GM12878 (cell line): Measurements from ENCODE around the gene CAPN9. TPM values are rescaled to one million over a fixed set of nuclear protein-coding genes. Genes with fewer than 3 reads are reported as not detected.

Experiments used
- ATAC-seq: fragments of 200-7000 bp; cut with Tn5 transposase; 3 replicates; pipeline ENCODE4 v1.9.1; 2020; ENCODE audit warnings: mild to moderate bottlenecking, moderate library complexity
- BruUV-seq: library from RNA; stranded (reverse); fragments of 400-500 nt; replicated peaks from 2 replicates; lab custom pipeline; 2021; lab: Mats Ljungman, UMichigan
- CTCF ChIA-PET: fragments of 300-600 bp; sonication (Branson Sonifier 250); formaldehyde crosslinking; extraction: SDS; loops from one replicate; lab custom pipeline; 2021; ENCODE audit warnings: inconsistent platforms; lab: Yijun Ruan, JAX
- POLR2A ChIA-PET: fragments of 350-600 bp; formaldehyde crosslinking; extraction: SDS; loops from one replicate; lab custom pipeline; 2021; ENCODE audit warnings: inconsistent platforms; lab: Charles Lee
- RAD21 ChIA-PET: fragments of 300-600 bp; sonication (Branson Sonifier 250); formaldehyde crosslinking; loops from one replicate; lab custom pipeline; 2023; ENCODE audit warnings: antibody characterized with exemption; ENCODE audit not compliant: unreplicated experiment; lab: Charles Lee
- SMC1A ChIA-PET: fragments of 300-600 bp; sonication (Branson Sonifier 250); formaldehyde crosslinking; loops from one replicate; lab custom pipeline; 2023; ENCODE audit not compliant: unreplicated experiment, uncharacterized antibody; lab: Charles Lee
- DNase-seq: peaks from one replicate; pipeline ENCODE4 v3.0.0-alpha.2; 2011; ENCODE audit warnings: low read depth, low spot score
- FAIRE-seq: peaks from 3 replicates; lab custom pipeline; 2011; peaks lifted over from hg19 to GRCh38; lab: Jason Lieb, UNC
- H2AFZ ChIP-seq: 2 replicates; pipeline ENCODE4 v1.6.0; 2011; ENCODE audit warnings: low read depth, low read length, control low read depth; ENCODE audit not compliant: control insufficient read depth
- H3K27ac ChIP-seq: 2 replicates; pipeline ENCODE4 v1.5.1; 2011; ENCODE audit warnings: control low read depth; ENCODE audit not compliant: control insufficient read depth, insufficient read depth
- H3K27me3 ChIP-seq, 2 experiments: replicated peaks in 1 of 2; 2 replicates each; pipeline versions ENCODE4 v1.6.0 to v1.6.1; 2011; ENCODE audit warnings: low read length in 1 of 2; ENCODE audit not compliant: control insufficient read depth in 2 of 2, insufficient read depth in 2 of 2
- H3K36me3 ChIP-seq, 2 experiments: 2 replicates each; pipeline ENCODE4 v1.5.1; 2011; ENCODE audit warnings: low read length in 1 of 2; ENCODE audit not compliant: control insufficient read depth in 2 of 2, insufficient read depth in 2 of 2
- H3K4me1 ChIP-seq: 2 replicates; pipeline ENCODE4 v1.6.1; 2011; ENCODE audit warnings: mild to moderate bottlenecking, low read length, moderate library complexity, mixed read lengths; ENCODE audit not compliant: control insufficient read depth, insufficient read depth
- H3K4me2 ChIP-seq: 2 replicates; pipeline ENCODE4 v1.6.0; 2011; ENCODE audit warnings: control low read depth; ENCODE audit not compliant: control insufficient read depth, insufficient read depth
- H3K4me3 ChIP-seq: fragments of 200-600 bp; sonication (generic); 2 replicates; pipeline ENCODE4 v1.5.1; 2016
- H3K79me2 ChIP-seq: 2 replicates; pipeline ENCODE4 v1.6.0; 2011; ENCODE audit warnings: low read length; ENCODE audit not compliant: control insufficient read depth, insufficient read depth
- H3K9ac ChIP-seq: 2 replicates; pipeline ENCODE4 v1.8.0; 2011; ENCODE audit warnings: low read length, control low read depth, mixed read lengths; ENCODE audit not compliant: control insufficient read depth, insufficient read depth
- H3K9me3 ChIP-seq: replicated peaks from 3 replicates; pipeline ENCODE4 v1.5.1; 2011; ENCODE audit warnings: mild to moderate bottlenecking, low read length; ENCODE audit not compliant: control insufficient read depth, insufficient read depth
- H4K20me1 ChIP-seq: 2 replicates; pipeline ENCODE4 v1.6.0; 2011; ENCODE audit not compliant: control insufficient read depth, insufficient read depth
- EED ChIP-seq: sonication (generic); IDR thresholded peaks from 2 replicates; pipeline ENCODE4 v1.6.1; 2016; ENCODE audit warnings: antibody characterized with exemption, low read depth
- FOXK2 ChIP-seq: fragments of 450-650 bp; IDR thresholded peaks from 2 replicates; pipeline ENCODE4 v1.6.1; 2017; ENCODE audit warnings: mild to moderate bottlenecking, moderate library complexity
- IRF4 ChIP-seq: IDR thresholded peaks from 2 replicates; pipeline ENCODE4 v1.6.1; 2011; ENCODE audit warnings: low read depth, low read length
- NRF1 ChIP-seq: conservative IDR thresholded peaks from 2 replicates; pipeline ENCODE4 v1.6.1; 2011; ENCODE audit warnings: mild to moderate bottlenecking, low read depth, low read length, improper control_type of control experiment
- PML ChIP-seq: IDR thresholded peaks from 2 replicates; pipeline ENCODE4 v1.6.1; 2012; ENCODE audit warnings: low read length, inconsistent platforms
- POLR2A ChIP-seq: IDR thresholded peaks from 2 replicates; pipeline ENCODE4 v1.6.1; 2011; ENCODE audit warnings: low read depth, mild to moderate bottlenecking, low read length
- POLR2AphosphoS2 ChIP-seq: IDR thresholded peaks from 2 replicates; pipeline ENCODE4 v1.6.1; 2011; ENCODE audit warnings: low read depth, mild to moderate bottlenecking, low read length, improper control_type of control experiment, moderate library complexity
- RCOR1 ChIP-seq: conservative IDR thresholded peaks from 2 replicates; pipeline ENCODE4 v1.6.1; 2012; ENCODE audit warnings: low read depth, low read length, improper control_type of control experiment
- RELA ChIP-seq: fragments of 450-650 bp; IDR thresholded peaks from 2 replicates; pipeline ENCODE4 v1.8.0; 2014; ENCODE audit warnings: borderline replicate concordance; ENCODE audit not compliant: partially characterized antibody
- TAF1 ChIP-seq: IDR thresholded peaks from 2 replicates; pipeline ENCODE4 v1.6.1; 2011; ENCODE audit warnings: mild to moderate bottlenecking, low read depth, low read length, borderline replicate concordance
- TBL1XR1 ChIP-seq: IDR thresholded peaks from 2 replicates; pipeline ENCODE4 v1.6.1; 2012; ENCODE audit warnings: low read depth, low read length, improper control_type of control experiment
- ZNF24 ChIP-seq: fragments of 450-650 bp; IDR thresholded peaks from 2 replicates; pipeline ENCODE4 v1.6.1; 2017; ENCODE audit warnings: antibody characterized with exemption, mild to moderate bottlenecking
- WGBS: methylation state at CpG from one replicate; pipeline ENCODE4 v1.1.6; 2016; ENCODE audit warnings: low lambda C conversion rate; ENCODE audit not compliant: insufficient replicate concordance, insufficient coverage; ENCODE audit errors: missing lambda C conversion rate; 5-methylcytosine and 5-hydroxymethylcytosine counted together
- in situ Hi-C: fragments of 300-500 bp; cut with MboI; formaldehyde crosslinking; loops from 9 replicates; pipeline ENCODE4 v1.14.3; 2018; ENCODE audit warnings: mixed read lengths
- intact Hi-C: fragments of 100-400 bp; cut with micrococcal nuclease; formaldehyde crosslinking; loops from one replicate; pipeline ENCODE4 v1.14.2; 2022; ENCODE audit not compliant: unreplicated experiment
- polyA plus RNA-seq, 11 experiments: library from polyadenylated mRNA; depleted of rRNA in 4 of 11; unstranded in 6 of 11; stranded (reverse) in 5 of 11; fragments of >200 nt; fragmentation: Nextera tagmentation in 4 of 11; fragmentation: Illumina TruSeq in 1 of 11; extraction: Ambion mirVana in 4 of 11; extraction: Trizol in 1 of 11; gene quantifications; 1 replicate in 1 of 11; 2 replicates in 10 of 11; pipeline versions ENCODE4 v1.2.1 to v1.2.3, GENCODE V29; 2011 to 2016; ENCODE audit warnings: inconsistent platforms in 2 of 11, missing spikeins in 2 of 11, low read depth in 1 of 11
- total RNA-seq, 4 experiments: library from RNA; depleted of rRNA in 3 of 4; stranded (reverse); fragments of >200 nt in 3 of 4; fragmentation: Illumina TruSeq in 1 of 4; extraction: Trizol in 1 of 4; gene quantifications; 2 replicates each; pipeline versions ENCODE4 v1.2.1 to v1.2.3, GENCODE V29; 2013 to 2021
- TF ChIP-seq, protein P1 (sequence below): fragments of 450-650 bp; IDR thresholded peaks from 2 replicates; pipeline ENCODE4 v1.6.1; 2018; ENCODE audit warnings: borderline replicate concordance, mild to moderate bottlenecking; ENCODE audit not compliant: partially characterized antibody
- TF ChIP-seq, protein P2 (sequence below): fragments of 450-650 bp; conservative IDR thresholded peaks from 2 replicates; pipeline ENCODE4 v1.6.1; 2017; ENCODE audit warnings: mild to moderate bottlenecking, moderate library complexity
- TF ChIP-seq, protein P3 (sequence below): fragments of 450-650 bp; IDR thresholded peaks from 2 replicates; pipeline ENCODE4 v1.6.1; 2016; ENCODE audit warnings: mild to moderate bottlenecking, moderate library complexity, borderline replicate concordance

CAPN9 gene
- total and polyA plus RNA-seq, 10 of the 15 experiments (the other 5 are each of a cell fraction or from before 2014, with no cell fraction given) = not detected

GRCh38 chr1:230747890-230748800 lies 957 bp downstream of the CAPN9 start:
- ChIA-PET POLR2A (no interaction called here), SMC1A (no interaction called here), CTCF (no interaction called here), RAD21 (no interaction called here)
- no peak overlapping the region for H3K4me3 ChIP-seq
- ATAC-seq (no peak), DNase-seq (no peak), FAIRE-seq (no peak)
- H3K9me3 ChIP-seq = no peaks in the 10 kb centered on the region
- H3K27ac ChIP-seq = no peak overlapping the region
- H3K79me2 ChIP-seq = no peaks in the 10 kb centered on the region
- TF ChIP-seq EED = no peak
- TF ChIP-seq, protein P1, sequence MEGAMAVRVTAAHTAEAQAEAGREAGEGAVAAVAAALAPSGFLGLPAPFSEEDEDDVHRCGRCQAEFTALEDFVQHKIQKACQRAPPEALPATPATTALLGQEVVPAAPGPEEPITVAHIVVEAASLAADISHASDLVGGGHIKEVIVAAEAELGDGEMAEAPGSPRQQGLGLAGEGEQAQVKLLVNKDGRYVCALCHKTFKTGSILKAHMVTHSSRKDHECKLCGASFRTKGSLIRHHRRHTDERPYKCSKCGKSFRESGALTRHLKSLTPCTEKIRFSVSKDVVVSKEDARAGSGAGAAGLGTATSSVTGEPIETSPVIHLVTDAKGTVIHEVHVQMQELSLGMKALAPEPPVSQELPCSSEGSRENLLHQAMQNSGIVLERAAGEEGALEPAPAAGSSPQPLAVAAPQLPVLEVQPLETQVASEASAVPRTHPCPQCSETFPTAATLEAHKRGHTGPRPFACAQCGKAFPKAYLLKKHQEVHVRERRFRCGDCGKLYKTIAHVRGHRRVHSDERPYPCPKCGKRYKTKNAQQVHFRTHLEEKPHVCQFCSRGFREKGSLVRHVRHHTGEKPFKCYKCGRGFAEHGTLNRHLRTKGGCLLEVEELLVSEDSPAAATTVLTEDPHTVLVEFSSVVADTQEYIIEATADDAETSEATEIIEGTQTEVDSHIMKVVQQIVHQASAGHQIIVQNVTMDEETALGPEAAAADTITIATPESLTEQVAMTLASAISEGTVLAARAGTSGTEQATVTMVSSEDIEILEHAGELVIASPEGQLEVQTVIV = no peak
- TF ChIP-seq TBL1XR1 = no peak
- TF ChIP-seq TAF1 = no peak
- TF ChIP-seq ZNF24 = no peak
- no peak for TF ChIP-seq IRF4
- TF ChIP-seq NRF1 = no peak
- TF ChIP-seq RCOR1 = no peak
- TF ChIP-seq RELA = no peak
- TF ChIP-seq POLR2AphosphoS2 = no peak
- no peak for TF ChIP-seq POLR2A
- no peak for TF ChIP-seq FOXK2
- no peak for TF ChIP-seq PML
- TF ChIP-seq, protein P2, sequence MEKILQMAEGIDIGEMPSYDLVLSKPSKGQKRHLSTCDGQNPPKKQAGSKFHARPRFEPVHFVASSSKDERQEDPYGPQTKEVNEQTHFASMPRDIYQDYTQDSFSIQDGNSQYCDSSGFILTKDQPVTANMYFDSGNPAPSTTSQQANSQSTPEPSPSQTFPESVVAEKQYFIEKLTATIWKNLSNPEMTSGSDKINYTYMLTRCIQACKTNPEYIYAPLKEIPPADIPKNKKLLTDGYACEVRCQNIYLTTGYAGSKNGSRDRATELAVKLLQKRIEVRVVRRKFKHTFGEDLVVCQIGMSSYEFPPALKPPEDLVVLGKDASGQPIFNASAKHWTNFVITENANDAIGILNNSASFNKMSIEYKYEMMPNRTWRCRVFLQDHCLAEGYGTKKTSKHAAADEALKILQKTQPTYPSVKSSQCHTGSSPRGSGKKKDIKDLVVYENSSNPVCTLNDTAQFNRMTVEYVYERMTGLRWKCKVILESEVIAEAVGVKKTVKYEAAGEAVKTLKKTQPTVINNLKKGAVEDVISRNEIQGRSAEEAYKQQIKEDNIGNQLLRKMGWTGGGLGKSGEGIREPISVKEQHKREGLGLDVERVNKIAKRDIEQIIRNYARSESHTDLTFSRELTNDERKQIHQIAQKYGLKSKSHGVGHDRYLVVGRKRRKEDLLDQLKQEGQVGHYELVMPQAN = no peak
- TF ChIP-seq, protein P3, sequence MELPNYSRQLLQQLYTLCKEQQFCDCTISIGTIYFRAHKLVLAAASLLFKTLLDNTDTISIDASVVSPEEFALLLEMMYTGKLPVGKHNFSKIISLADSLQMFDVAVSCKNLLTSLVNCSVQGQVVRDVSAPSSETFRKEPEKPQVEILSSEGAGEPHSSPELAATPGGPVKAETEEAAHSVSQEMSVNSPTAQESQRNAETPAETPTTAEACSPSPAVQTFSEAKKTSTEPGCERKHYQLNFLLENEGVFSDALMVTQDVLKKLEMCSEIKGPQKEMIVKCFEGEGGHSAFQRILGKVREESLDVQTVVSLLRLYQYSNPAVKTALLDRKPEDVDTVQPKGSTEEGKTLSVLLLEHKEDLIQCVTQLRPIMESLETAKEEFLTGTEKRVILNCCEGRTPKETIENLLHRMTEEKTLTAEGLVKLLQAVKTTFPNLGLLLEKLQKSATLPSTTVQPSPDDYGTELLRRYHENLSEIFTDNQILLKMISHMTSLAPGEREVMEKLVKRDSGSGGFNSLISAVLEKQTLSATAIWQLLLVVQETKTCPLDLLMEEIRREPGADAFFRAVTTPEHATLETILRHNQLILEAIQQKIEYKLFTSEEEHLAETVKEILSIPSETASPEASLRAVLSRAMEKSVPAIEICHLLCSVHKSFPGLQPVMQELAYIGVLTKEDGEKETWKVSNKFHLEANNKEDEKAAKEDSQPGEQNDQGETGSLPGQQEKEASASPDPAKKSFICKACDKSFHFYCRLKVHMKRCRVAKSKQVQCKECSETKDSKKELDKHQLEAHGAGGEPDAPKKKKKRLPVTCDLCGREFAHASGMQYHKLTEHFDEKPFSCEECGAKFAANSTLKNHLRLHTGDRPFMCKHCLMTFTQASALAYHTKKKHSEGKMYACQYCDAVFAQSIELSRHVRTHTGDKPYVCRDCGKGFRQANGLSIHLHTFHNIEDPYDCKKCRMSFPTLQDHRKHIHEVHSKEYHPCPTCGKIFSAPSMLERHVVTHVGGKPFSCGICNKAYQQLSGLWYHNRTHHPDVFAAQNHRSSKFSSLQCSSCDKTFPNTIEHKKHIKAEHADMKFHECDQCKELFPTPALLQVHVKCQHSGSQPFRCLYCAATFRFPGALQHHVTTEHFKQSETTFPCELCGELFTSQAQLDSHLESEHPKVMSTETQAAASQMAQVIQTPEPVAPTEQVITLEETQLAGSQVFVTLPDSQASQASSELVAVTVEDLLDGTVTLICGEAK = no peak
- H3K4me1 ChIP-seq = no peaks in the 10 kb centered on the region
- intact Hi-C loops (no loop called here), in situ Hi-C loops (no loop called here)
- no peaks in the 10 kb centered on the region for H3K36me3 ChIP-seq
- H3K4me2 ChIP-seq = no peak overlapping the region
- WGBS = 58% methylated on average over 16 of the region's 16 CpGs
- no TSS peak for BruUV-seq
- no peaks in the 10 kb centered on the region for H4K20me1 ChIP-seq
- no peaks in the 10 kb centered on the region for H3K27me3 ChIP-seq
- H2AFZ ChIP-seq = no peak overlapping the region
- H3K9ac ChIP-seq = no peak overlapping the region
